Omental fat pad (tissue), 4 donors: ENCODE measurements around the gene NGEF. TPM values are rescaled to one million over a fixed set of nuclear protein-coding genes. Genes with fewer than 3 reads are reported as not detected.

Experiments used
- ATAC-seq: fragments of 150-250 bp; one replicate; pipeline ENCODE4 v1.9.1; 2016; ENCODE audit warnings: mild to moderate bottlenecking, moderate library complexity; ENCODE audit not compliant: low FRiP score
- DNase-seq: peaks from one replicate; pipeline ENCODE4 v3.0.0-alpha.2; 2019; ENCODE audit warnings: low spot score
- CTCF ChIP-seq, 3 donors: fragments of 450-650 bp; IDR thresholded peaks; one replicate each; pipeline ENCODE4 v1.5.1; 2016 to 2017; ENCODE audit warnings: antibody characterized with exemption in 3 of 3, mild to moderate bottlenecking in 3 of 3, moderate library complexity in 2 of 3
- small RNA-seq: library from RNA; depleted of rRNA; stranded (forward); fragments of <200 nt; gene quantifications from one replicate; pipeline ENCODE3, GENCODE V24; 2016
- total RNA-seq, 4 donors: library from RNA; depleted of rRNA; stranded (reverse); fragments of >200 nt; gene quantifications; one replicate each; pipeline ENCODE4 v1.1.0, GENCODE V29; 2016

The NGEF gene
- total RNA-seq, 4 donors from 2014 or later, result 1.1 to 1.9 (median 1.3) TPM; not detected in 1

GRCh38 chr2:232835687-232836208 is 177.3 kb downstream of the NGEF start:
- ATAC-seq, result no peak
- no peak for TF ChIP-seq CTCF (IDR thresholded peaks at IDR 0.05)
- no peak for DNase-seq

GRCh38 chr2:232833830-232834229 is 179.2 kb downstream of the NGEF start:
- no peak for TF ChIP-seq CTCF (IDR thresholded peaks at IDR 0.05)
- ATAC-seq, result no peak
- DNase-seq, result no peak

GRCh38 chr2:232831496-232831895 is 181.6 kb downstream of the NGEF start:
- no peak for TF ChIP-seq CTCF (IDR thresholded peaks at IDR 0.05)
- ATAC-seq (no peak), DNase-seq (no peak)

GRCh38 chr2:232829988-232830387 is 183.1 kb downstream of the NGEF start:
- no peak for ATAC-seq
- TF ChIP-seq CTCF (IDR thresholded peaks at IDR 0.05), result no peak
- DNase-seq, result no peak

Small RNAs within 50 kb of the gene (small RNA-seq; reads per million reads assigned to genes)
- not detected for gene RF00019

Other genes starting within 250 kb of the NGEF start
- gene KCNJ13, start 236.7 kb downstream of the NGEF start, total RNA-seq, result not detected
- gene SNORC, start 143.0 kb downstream of the NGEF start, total RNA-seq, result under 1 TPM; 0.24 to 0.79 (median 0.40) TPM
- not detected for gene NEU2, start 19.4 kb upstream of the NGEF start, total RNA-seq
- gene INPP5D, start 47.1 kb upstream of the NGEF start, total RNA-seq, result 10 to 100 TPM; 17.9 to 55.8 (median 27.6) TPM
- gene ATG16L1, start 238.4 kb upstream of the NGEF start, total RNA-seq, result 10 to 100 TPM; 20.6 to 55.2 (median 27.6) TPM